Chondrocyte (in vitro differentiated cells): Measurements from ENCODE around the gene PHTF2. TPM values are rescaled to one million over a fixed set of nuclear protein-coding genes. Genes with fewer than 3 reads are reported as not detected.

Experiments
- DNase-seq: peaks from one replicate; pipeline ENCODE4 v3.0.0; 2021; ENCODE audit warnings: mixed read lengths, low spot score
- H3K27ac Mint-ChIP-seq: one replicate; pipeline ENCODE4 v1.8.0; 2021; ENCODE audit warnings: mild to moderate bottlenecking, moderate library complexity, mixed read lengths; ENCODE audit not compliant: unreplicated experiment
- H3K27me3 Mint-ChIP-seq: 2 replicates; pipeline ENCODE4 v1.8.0; 2021; ENCODE audit warnings: low read depth, mixed read lengths
- H3K36me3 Mint-ChIP-seq: 2 replicates; pipeline ENCODE4 v1.8.0; 2021; ENCODE audit warnings: low read depth, mixed read lengths
- H3K4me1 Mint-ChIP-seq: 2 replicates; pipeline ENCODE4 v1.8.0; 2021; ENCODE audit warnings: low read depth, mild to moderate bottlenecking, mixed read lengths
- H3K4me3 Mint-ChIP-seq: one replicate; pipeline ENCODE4 v1.8.0; 2021; ENCODE audit warnings: mild to moderate bottlenecking, moderate library complexity, mixed read lengths; ENCODE audit not compliant: unreplicated experiment
- H3K9me3 Mint-ChIP-seq: 2 replicates; pipeline ENCODE4 v1.8.0; 2021; ENCODE audit warnings: low read depth, mixed read lengths
- CTCF ChIP-seq: fragments of 200-600 bp; sonication (generic); IDR thresholded peaks from 2 replicates; pipeline ENCODE4 v1.5.0; 2021; ENCODE audit warnings: antibody characterized with exemption, mild to moderate bottlenecking, moderate library complexity
- total RNA-seq: library from RNA; stranded (reverse); gene quantifications from 3 replicates; pipeline ENCODE4 v1.2.1, GENCODE V29; 2021

PHTF2 gene
- total RNA-seq, 1 donor from 2014 or later, result 52.6 TPM

GRCh38 chr7:77908664-77909063, 110.1 kb downstream of the PHTF2 start:
- H3K27ac Mint-ChIP-seq, result no peak overlapping the region
- no peak for DNase-seq
- H3K27me3 Mint-ChIP-seq, result no peaks in the 10 kb centered on the region
- no peaks in the 10 kb centered on the region for H3K9me3 Mint-ChIP-seq
- H3K36me3 Mint-ChIP-seq, result peaks cover 2% of the 10 kb centered on the region
- no peak overlapping the region for H3K4me3 Mint-ChIP-seq
- H3K4me1 Mint-ChIP-seq, result peaks cover 13% of the 10 kb centered on the region
- TF ChIP-seq CTCF, result no peak

GRCh38 chr7:77910124-77910523, 111.6 kb downstream of the PHTF2 start:
- Mint-ChIP-seq H3K27ac (no peak overlapping the region), H3K36me3 (peaks cover 2% of the 10 kb centered on the region), H3K4me3 (no peak overlapping the region), H3K4me1 (peaks cover 13% of the 10 kb centered on the region), H3K27me3 (no peaks in the 10 kb centered on the region), H3K9me3 (no peaks in the 10 kb centered on the region)
- peak; percentile 35 for TF ChIP-seq CTCF
- DNase-seq, result no peak

GRCh38 chr7:77912293-77912692, 113.7 kb downstream of the PHTF2 start:
- no peaks in the 10 kb centered on the region for H3K9me3 Mint-ChIP-seq
- no peak for TF ChIP-seq CTCF
- H3K4me1 Mint-ChIP-seq, result peaks cover 13% of the 10 kb centered on the region

GRCh38 chr7:77913977-77914607, 115.5 kb downstream of the PHTF2 start:
- Mint-ChIP-seq H3K4me1 (peaks cover 13% of the 10 kb centered on the region), H3K4me3 (no peak overlapping the region), H3K27me3 (no peaks in the 10 kb centered on the region), H3K9me3 (no peaks in the 10 kb centered on the region), H3K36me3 (peaks cover 2% of the 10 kb centered on the region), H3K27ac (peak overlapping the region; percentile 52)
- DNase-seq, result no peak
- no peak for TF ChIP-seq CTCF

More at GRCh38 chr7:77912293-77912692, 113.7 kb downstream of the PHTF2 start:
- no peak overlapping the region for H3K4me3 Mint-ChIP-seq
- no peaks in the 10 kb centered on the region for H3K27me3 Mint-ChIP-seq
- DNase-seq, result no peak
- H3K36me3 Mint-ChIP-seq, result peaks cover 2% of the 10 kb centered on the region
- no peak overlapping the region for H3K27ac Mint-ChIP-seq

GRCh38 chr7:77917500-77918262, 119.1 kb downstream of the PHTF2 start:
- no peaks in the 10 kb centered on the region for H3K27me3 Mint-ChIP-seq
- H3K4me1 Mint-ChIP-seq, result peaks cover 6% of the 10 kb centered on the region

More at GRCh38 chr7:77917500-77918262, 119.1 kb downstream of the PHTF2 start:
- DNase-seq, result no peak
- no peaks in the 10 kb centered on the region for H3K9me3 Mint-ChIP-seq
- no peak overlapping the region for H3K27ac Mint-ChIP-seq
- H3K36me3 Mint-ChIP-seq, result no peaks in the 10 kb centered on the region
- no peak overlapping the region for H3K4me3 Mint-ChIP-seq
- no peak for TF ChIP-seq CTCF
